ENCODE data around the gene FAIM2. TPM values are rescaled to one million over a fixed set of nuclear protein-coding genes. Genes with fewer than 3 reads are reported as not detected.

Gene FAIM2
- total RNA-seq, 1 experiment from 2014 or later: 0.49 TPM

GRCh38 chr12:49934505-49934904, 30.8 kb upstream of the FAIM2 start:
- POLR2A ChIA-PET: no interaction called here
- ATAC-seq (no peak), DNase-seq (ENCODE audit: low read depth, low spot score) (no peak)
- BruUV-seq (replicated peaks): no TSS peak
- H3K9me3 ChIP-seq (ENCODE audit: control insufficient read depth, insufficient read depth, low read depth, low read length): no peaks in the 10 kb centered on the region
- CTCF ChIA-PET: no interaction called here
- no peak overlapping the region for H3K27ac ChIP-seq (ENCODE audit: low read length)
- H3K27me3 ChIP-seq (ENCODE audit: control insufficient read depth, insufficient read depth, low read length): no peaks in the 10 kb centered on the region
- intact Hi-C loops (cut with micrococcal nuclease; ENCODE audit: unreplicated experiment) (no loop called here), in situ Hi-C loops (cut with HindIII; ENCODE audit: low pct_unique_long_range_greater_than_20kb, low sequenced_read_pairs) (no loop called here)
- no peak overlapping the region for H3K4me3 ChIP-seq (ENCODE audit: low read depth in 2 of 2, low read length in 2 of 2)
- no peaks in the 10 kb centered on the region for H3K4me1 ChIP-seq (ENCODE audit: control insufficient read depth, insufficient read depth, low read length)
- TF ChIP-seq POLR2AphosphoS5 (IDR thresholded peaks at IDR 0.05; ENCODE audit: low read depth, low read length): no peak
- no peak for TF ChIP-seq REST (IDR thresholded peaks at IDR 0.05; ENCODE audit: insufficient read depth in 1 of 2, low read depth in 2 of 2, low read length in 1 of 2)
- no peak for TF ChIP-seq CTCF (IDR thresholded peaks at IDR 0.05)
- no peak for TF ChIP-seq SIN3A (IDR thresholded peaks at IDR 0.05; ENCODE audit: borderline replicate concordance, insufficient read depth, low read depth, low read length)
- TF ChIP-seq TCF7L2 (IDR thresholded peaks at IDR 0.05; ENCODE audit: low read depth, low read length): no peak
- H3K36me3 ChIP-seq (ENCODE audit: control insufficient read depth, insufficient read depth, low read length): no peaks in the 10 kb centered on the region

- Histone ChIP-seq H3K27me3 (ENCODE audit: control insufficient read depth, insufficient read depth, low read length) (no peaks in the 10 kb centered on the region), H3K36me3 (ENCODE audit: control insufficient read depth, insufficient read depth, low read length) (no peaks in the 10 kb centered on the region), H3K27ac (ENCODE audit: low read length) (no peak overlapping the region), H3K4me1 (ENCODE audit: control insufficient read depth, insufficient read depth, low read length) (no peaks in the 10 kb centered on the region), H3K4me3 (ENCODE audit: low read depth in 2 of 2, low read length in 2 of 2) (no peak overlapping the region), H3K9me3 (ENCODE audit: control insufficient read depth, insufficient read depth, low read depth, low read length) (no peaks in the 10 kb centered on the region)
- ATAC-seq (no peak), DNase-seq (ENCODE audit: low read depth, low spot score) (no peak)
- intact Hi-C loops (cut with micrococcal nuclease; ENCODE audit: unreplicated experiment): no loop called here
- TF ChIP-seq POLR2AphosphoS5 (IDR thresholded peaks at IDR 0.05; ENCODE audit: low read depth, low read length): no peak
- TF ChIP-seq TCF7L2 (IDR thresholded peaks at IDR 0.05; ENCODE audit: low read depth, low read length): no peak
- no peak for TF ChIP-seq SIN3A (IDR thresholded peaks at IDR 0.05; ENCODE audit: borderline replicate concordance, insufficient read depth, low read depth, low read length)
- TF ChIP-seq CTCF (IDR thresholded peaks at IDR 0.05): no peak
- no peak for TF ChIP-seq REST (IDR thresholded peaks at IDR 0.05; ENCODE audit: insufficient read depth in 1 of 2, low read depth in 2 of 2, low read length in 1 of 2)
- in situ Hi-C loops (cut with HindIII; ENCODE audit: low pct_unique_long_range_greater_than_20kb, low sequenced_read_pairs): no loop called here
- ChIA-PET POLR2A (no interaction called here), CTCF (interaction anchor here (0.6 kb wide), 1 partner anchor 52 kb away, joined by 4 read pairs; no protein-coding TSS in a partner anchor)
- no TSS peak for BruUV-seq (replicated peaks)
Measured at GRCh38 chr12:49933796-49934195, 30.1 kb upstream of the FAIM2 start.

Data from Panc1 (cell line).